Prostate gland (tissue), 2 donors: Measurements from ENCODE around the gene CFAP54.

Experiments
- POLR2AphosphoS5 ChIP-seq: sonication (generic); formaldehyde crosslinking; IDR thresholded peaks from one replicate; pipeline ENCODE4 v1.6.1; 2017; ENCODE audit warnings: antibody characterized with exemption
- TF ChIP-seq, protein P1 (sequence below), 4 experiments: fragments of 200-600 bp in 2 of 4; fragments of 450-650 bp in 2 of 4; sonication (generic) in 2 of 4; IDR thresholded peaks; 1 replicate in 3 of 4; 2 replicates in 1 of 4; pipeline ENCODE4 v1.5.1; 2016 to 2019; ENCODE audit warnings: antibody characterized with exemption in 4 of 4, mild to moderate bottlenecking in 2 of 4, moderate library complexity in 2 of 4

GRCh38 chr12:96743606-96744005 lies 254.2 kb downstream of the CFAP54 start:
- no peak for TF ChIP-seq POLR2AphosphoS5
- TF ChIP-seq, protein P1, sequence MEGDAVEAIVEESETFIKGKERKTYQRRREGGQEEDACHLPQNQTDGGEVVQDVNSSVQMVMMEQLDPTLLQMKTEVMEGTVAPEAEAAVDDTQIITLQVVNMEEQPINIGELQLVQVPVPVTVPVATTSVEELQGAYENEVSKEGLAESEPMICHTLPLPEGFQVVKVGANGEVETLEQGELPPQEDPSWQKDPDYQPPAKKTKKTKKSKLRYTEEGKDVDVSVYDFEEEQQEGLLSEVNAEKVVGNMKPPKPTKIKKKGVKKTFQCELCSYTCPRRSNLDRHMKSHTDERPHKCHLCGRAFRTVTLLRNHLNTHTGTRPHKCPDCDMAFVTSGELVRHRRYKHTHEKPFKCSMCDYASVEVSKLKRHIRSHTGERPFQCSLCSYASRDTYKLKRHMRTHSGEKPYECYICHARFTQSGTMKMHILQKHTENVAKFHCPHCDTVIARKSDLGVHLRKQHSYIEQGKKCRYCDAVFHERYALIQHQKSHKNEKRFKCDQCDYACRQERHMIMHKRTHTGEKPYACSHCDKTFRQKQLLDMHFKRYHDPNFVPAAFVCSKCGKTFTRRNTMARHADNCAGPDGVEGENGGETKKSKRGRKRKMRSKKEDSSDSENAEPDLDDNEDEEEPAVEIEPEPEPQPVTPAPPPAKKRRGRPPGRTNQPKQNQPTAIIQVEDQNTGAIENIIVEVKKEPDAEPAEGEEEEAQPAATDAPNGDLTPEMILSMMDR (IDR thresholded peaks at IDR 0.05) = no peak
